ENCODE measurements around the gene RYR1.

The RYR1 gene

DNA sequence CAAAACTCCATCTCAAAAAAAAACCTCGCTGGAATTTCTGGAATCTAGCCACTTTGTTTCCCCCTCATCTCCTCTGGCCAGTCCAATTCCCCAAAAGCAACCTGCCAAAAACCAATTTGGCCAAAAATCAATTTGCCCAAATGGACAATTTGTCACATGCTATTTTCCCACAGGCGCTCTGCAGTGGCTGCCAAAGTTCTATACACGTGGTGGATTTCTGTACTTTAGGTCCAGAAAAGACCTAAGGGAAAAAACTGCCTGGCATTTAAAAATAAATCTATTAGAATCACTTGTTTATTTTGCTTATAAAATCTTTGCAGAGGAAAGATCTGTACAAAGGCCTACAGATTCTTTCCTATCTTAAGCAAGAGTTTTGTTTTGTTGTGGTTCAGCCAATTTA lies 104.9 kb downstream of the RYR1 start:
- Histone ChIP-seq H3K79me2 (ENCODE audit: insufficient read depth, low read length) (no peaks in the 10 kb centered on the region), H3K9me3 (ENCODE audit: insufficient read depth, low read length, severe bottlenecking) (peaks cover 16% of the 10 kb centered on the region), H3K4me2 (ENCODE audit: insufficient read depth, low read length) (no peak overlapping the region), H3K9ac (ENCODE audit: low read depth, low read length) (no peak overlapping the region), H2AFZ (ENCODE audit: low read depth, low read length) (no peak overlapping the region), H3K4me1 (ENCODE audit: insufficient read depth, low read length) (peaks cover 6% of the 10 kb centered on the region), H4K20me1 (ENCODE audit: insufficient read depth, low read length) (no peaks in the 10 kb centered on the region), H3K4me3 (ENCODE audit: low read depth in 1 of 2, low read length in 2 of 2) (no peak overlapping the region), H3K27ac (ENCODE audit: low read length) (no peak overlapping the region), H3K27me3 (ENCODE audit: insufficient read depth, low read length, poor library complexity) (no peaks in the 10 kb centered on the region), H3K36me3 (ENCODE audit: insufficient read depth, low read length) (no peaks in the 10 kb centered on the region)
- DNase-seq, result no peak
- no peak for TF ChIP-seq EZH2 (IDR thresholded peaks at IDR 0.05; ENCODE audit: borderline replicate concordance, low read depth, low read length, severe bottlenecking)
- TF ChIP-seq, protein P1, sequence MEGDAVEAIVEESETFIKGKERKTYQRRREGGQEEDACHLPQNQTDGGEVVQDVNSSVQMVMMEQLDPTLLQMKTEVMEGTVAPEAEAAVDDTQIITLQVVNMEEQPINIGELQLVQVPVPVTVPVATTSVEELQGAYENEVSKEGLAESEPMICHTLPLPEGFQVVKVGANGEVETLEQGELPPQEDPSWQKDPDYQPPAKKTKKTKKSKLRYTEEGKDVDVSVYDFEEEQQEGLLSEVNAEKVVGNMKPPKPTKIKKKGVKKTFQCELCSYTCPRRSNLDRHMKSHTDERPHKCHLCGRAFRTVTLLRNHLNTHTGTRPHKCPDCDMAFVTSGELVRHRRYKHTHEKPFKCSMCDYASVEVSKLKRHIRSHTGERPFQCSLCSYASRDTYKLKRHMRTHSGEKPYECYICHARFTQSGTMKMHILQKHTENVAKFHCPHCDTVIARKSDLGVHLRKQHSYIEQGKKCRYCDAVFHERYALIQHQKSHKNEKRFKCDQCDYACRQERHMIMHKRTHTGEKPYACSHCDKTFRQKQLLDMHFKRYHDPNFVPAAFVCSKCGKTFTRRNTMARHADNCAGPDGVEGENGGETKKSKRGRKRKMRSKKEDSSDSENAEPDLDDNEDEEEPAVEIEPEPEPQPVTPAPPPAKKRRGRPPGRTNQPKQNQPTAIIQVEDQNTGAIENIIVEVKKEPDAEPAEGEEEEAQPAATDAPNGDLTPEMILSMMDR (IDR thresholded peaks at IDR 0.05; ENCODE audit: borderline replicate concordance, extremely low read depth, low read length, poor library complexity, severe bottlenecking), result no peak
- no peak for ATAC-seq (ENCODE audit: insufficient read depth, low read depth)

DNA sequence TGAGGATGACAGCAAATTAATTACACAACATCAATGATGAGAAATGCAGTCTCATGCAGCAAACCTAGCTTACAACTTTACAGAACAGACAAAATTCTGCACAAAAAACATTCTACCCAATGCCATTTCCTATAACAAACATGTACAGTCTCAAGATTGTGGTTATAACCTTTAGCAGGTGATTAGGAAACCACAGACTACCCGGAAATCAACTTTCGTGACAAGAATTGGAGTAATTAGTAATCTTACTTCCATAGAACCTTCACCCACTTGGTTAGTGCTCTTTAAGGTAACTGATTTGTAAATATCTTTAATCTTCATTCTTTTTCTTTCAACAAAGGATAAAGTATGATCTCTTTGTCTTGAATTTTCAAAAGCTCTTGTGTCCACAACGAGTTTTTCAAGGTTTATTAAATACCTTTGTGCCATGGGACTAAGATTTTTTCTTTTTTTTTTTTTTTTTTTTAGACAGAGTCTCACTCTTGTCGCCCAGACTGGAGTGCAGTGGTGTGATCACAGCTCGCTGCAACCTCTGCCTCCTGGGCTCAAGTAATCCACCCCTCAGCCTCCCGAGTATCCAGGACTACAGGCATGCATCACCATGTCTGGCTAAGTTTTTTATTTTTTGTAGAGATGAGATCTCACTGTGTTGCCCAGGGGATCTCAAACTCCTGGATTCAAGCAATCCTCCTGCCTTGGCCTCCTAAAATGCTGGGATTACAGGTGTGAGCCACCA lies 105.5 kb downstream of the RYR1 start:
- Histone ChIP-seq H3K4me1 (ENCODE audit: insufficient read depth, low read length) (peaks cover 6% of the 10 kb centered on the region), H3K4me2 (ENCODE audit: insufficient read depth, low read length) (no peak overlapping the region), H3K9ac (ENCODE audit: low read depth, low read length) (no peak overlapping the region), H3K79me2 (ENCODE audit: insufficient read depth, low read length) (no peaks in the 10 kb centered on the region), H3K9me3 (ENCODE audit: insufficient read depth, low read length, severe bottlenecking) (peaks cover 16% of the 10 kb centered on the region), H4K20me1 (ENCODE audit: insufficient read depth, low read length) (no peaks in the 10 kb centered on the region), H3K27me3 (ENCODE audit: insufficient read depth, low read length, poor library complexity) (no peaks in the 10 kb centered on the region), H2AFZ (ENCODE audit: low read depth, low read length) (no peak overlapping the region), H3K36me3 (ENCODE audit: insufficient read depth, low read length) (no peaks in the 10 kb centered on the region), H3K4me3 (ENCODE audit: low read depth in 1 of 2, low read length in 2 of 2) (no peak overlapping the region), H3K27ac (ENCODE audit: low read length) (no peak overlapping the region)
- ATAC-seq (ENCODE audit: insufficient read depth, low read depth) (no peak; the same call in 2 of the 3 replicates), DNase-seq (no peak)
- no peak for TF ChIP-seq EZH2 (IDR thresholded peaks at IDR 0.05; ENCODE audit: borderline replicate concordance, low read depth, low read length, severe bottlenecking)
- TF ChIP-seq, protein P1 (IDR thresholded peaks at IDR 0.05; ENCODE audit: borderline replicate concordance, extremely low read depth, low read length, poor library complexity, severe bottlenecking), result no peak

DNA sequence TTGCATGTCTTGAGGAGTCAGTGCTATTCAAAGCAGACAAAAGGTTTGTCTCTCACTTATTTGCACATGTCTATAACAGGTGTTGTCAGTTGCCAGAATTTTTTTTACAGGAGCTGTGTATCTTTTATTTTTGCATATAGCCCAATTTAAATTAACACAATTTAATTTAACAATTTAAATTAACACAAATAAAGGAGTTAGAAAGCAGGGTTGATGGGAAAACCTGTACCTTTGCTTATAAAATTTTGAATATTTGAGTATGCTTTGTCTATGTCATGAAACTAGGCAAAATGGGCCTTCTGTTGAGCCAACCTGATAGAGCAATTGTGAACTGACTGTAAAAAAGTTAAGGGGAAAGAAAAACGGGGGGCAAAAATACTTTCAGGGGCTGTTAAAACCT lies 106.3 kb downstream of the RYR1 start:
- Histone ChIP-seq H2AFZ (ENCODE audit: low read depth, low read length) (no peak overlapping the region), H3K27ac (ENCODE audit: low read length) (no peak overlapping the region)
- no peak for TF ChIP-seq EZH2 (IDR thresholded peaks at IDR 0.05; ENCODE audit: borderline replicate concordance, low read depth, low read length, severe bottlenecking)
- TF ChIP-seq, protein P1 (IDR thresholded peaks at IDR 0.05; ENCODE audit: borderline replicate concordance, extremely low read depth, low read length, poor library complexity, severe bottlenecking), result no peak

More for the DNA sequence above, 106.3 kb downstream of the RYR1 start:
- ATAC-seq (ENCODE audit: insufficient read depth, low read depth), result no peak
- H3K36me3 ChIP-seq (ENCODE audit: insufficient read depth, low read length), result no peaks in the 10 kb centered on the region
- DNase-seq, result no peak
- no peaks in the 10 kb centered on the region for H4K20me1 ChIP-seq (ENCODE audit: insufficient read depth, low read length)
- H3K9me3 ChIP-seq (ENCODE audit: insufficient read depth, low read length, severe bottlenecking), result peaks cover 11% of the 10 kb centered on the region
- no peak overlapping the region for H3K4me3 ChIP-seq (ENCODE audit: low read depth in 1 of 2, low read length in 2 of 2)
- H3K4me1 ChIP-seq (ENCODE audit: insufficient read depth, low read length), result peaks cover 10% of the 10 kb centered on the region
- no peak overlapping the region for H3K9ac ChIP-seq (ENCODE audit: low read depth, low read length)
- H3K27me3 ChIP-seq (ENCODE audit: insufficient read depth, low read length, poor library complexity), result no peaks in the 10 kb centered on the region
- no peaks in the 10 kb centered on the region for H3K79me2 ChIP-seq (ENCODE audit: insufficient read depth, low read length)
- H3K4me2 ChIP-seq (ENCODE audit: insufficient read depth, low read length), result no peak overlapping the region

Data from DND-41 (cell line).